LNCAP (cell line): ENCODE data around the gene SRPK3.

ENCODE experiments used
- CTCF ChIP-seq: fragments of 450-650 bp; IDR thresholded peaks from 2 replicates; pipeline ENCODE4 v1.5.1; 2017; ENCODE audit warnings: mild to moderate bottlenecking

SRPK3 gene

GRCh38 chrX:153769158-153769864 lies 11.5 kb upstream of the SRPK3 start:
- TF ChIP-seq CTCF: no peak

GRCh38 chrX:153769865-153770600 lies 10.8 kb upstream of the SRPK3 start:
- no peak for TF ChIP-seq CTCF

GRCh38 chrX:153770601-153771414 lies 10.0 kb upstream of the SRPK3 start:
- TF ChIP-seq CTCF: no peak

GRCh38 chrX:153771415-153772315 lies 9.2 kb upstream of the SRPK3 start:
- TF ChIP-seq CTCF: no peak

- TF ChIP-seq CTCF: no peak
These were observed 8.3 kb upstream of the SRPK3 start for GRCh38 chrX:153772316-153773217.

GRCh38 chrX:153773218-153773611 lies 7.6 kb upstream of the SRPK3 start:
- TF ChIP-seq CTCF: no peak
